Prostate gland (tissue), 2 donors: ENCODE measurements around the gene CPHXL. TPM values are rescaled to one million over a fixed set of nuclear protein-coding genes. Genes with fewer than 3 reads are reported as not detected.

Experiments used
- DNase-seq: peaks from one replicate; pipeline ENCODE4 v3.0.0-alpha.2; 2019; ENCODE audit warnings: low spot score
- H3K27ac ChIP-seq, 2 donors: fragments of 200-600 bp; sonication (generic); 2 replicates each; pipeline ENCODE4 v1.5.1; 2017 to 2019
- H3K27me3 ChIP-seq: fragments of 200-600 bp; sonication (generic); replicated peaks from 2 replicates; pipeline ENCODE4 v1.5.1; 2019; ENCODE audit not compliant: insufficient read depth
- H3K36me3 ChIP-seq, 2 donors: fragments of 200-600 bp; sonication (generic); 1 replicate in 1 of 2; 2 replicates in 1 of 2; pipeline versions ENCODE4 v1.5.1 to v1.8.1; 2017 to 2019
- H3K4me1 ChIP-seq: fragments of 200-600 bp; sonication (generic); replicated peaks from 2 replicates; pipeline ENCODE4 v1.5.1; 2019
- H3K4me3 ChIP-seq, 2 donors: fragments of 200-600 bp; sonication (generic); 2 replicates each; pipeline ENCODE4 v1.5.1; 2017 to 2019
- H3K9me3 ChIP-seq: fragments of 200-600 bp; sonication (generic); 2 replicates; pipeline ENCODE4 v1.5.1; 2017
- CTCF ChIP-seq, 4 experiments: fragments of 200-600 bp in 2 of 4; fragments of 450-650 bp in 2 of 4; sonication (generic) in 2 of 4; IDR thresholded peaks; 1 replicate in 3 of 4; 2 replicates in 1 of 4; pipeline ENCODE4 v1.5.1; 2016 to 2019; ENCODE audit warnings: antibody characterized with exemption in 4 of 4, mild to moderate bottlenecking in 2 of 4, moderate library complexity in 2 of 4
- POLR2A ChIP-seq: fragments of 450-650 bp; IDR thresholded peaks from one replicate; pipeline ENCODE4 v1.6.1; 2016; ENCODE audit warnings: antibody characterized with exemption, mild to moderate bottlenecking
- POLR2AphosphoS5 ChIP-seq: sonication (generic); formaldehyde crosslinking; IDR thresholded peaks from one replicate; pipeline ENCODE4 v1.6.1; 2017; ENCODE audit warnings: antibody characterized with exemption
- WGBS: methylation state at CpG from one replicate; pipeline ENCODE4 v1.1.5; 2018; 5-methylcytosine and 5-hydroxymethylcytosine counted together
- intact Hi-C: fragments of 100-400 bp; cut with DNase I; formaldehyde crosslinking; loops from one replicate; pipeline ENCODE4 v1.14.2; 2022
- total RNA-seq, 2 donors: library from RNA; depleted of rRNA; stranded (reverse); fragments of >200 nt; gene quantifications; one replicate each; pipeline ENCODE4 v1.1.0, GENCODE V29; 2016

Gene CPHXL
- total RNA-seq, 2 donors from 2014 or later: not detected

GRCh38 chr16:75746359-75746758 is 20.1 kb upstream of the CPHXL start:
- intact Hi-C loops: no loop called here
- no peak for DNase-seq
- H3K27me3 ChIP-seq: no peaks in the 10 kb centered on the region
- no peaks in the 10 kb centered on the region for H3K36me3 ChIP-seq
- no peak for TF ChIP-seq CTCF (IDR thresholded peaks at IDR 0.05)
- no peak for TF ChIP-seq POLR2AphosphoS5
- TF ChIP-seq POLR2A: no peak
- no peak overlapping the region for H3K4me3 ChIP-seq
- no peaks in the 10 kb centered on the region for H3K4me1 ChIP-seq
- H3K9me3 ChIP-seq: no peaks in the 10 kb centered on the region
- 81% methylated on average over 3 of the region's 3 CpGs for WGBS
- no peak overlapping the region for H3K27ac ChIP-seq

- 58% methylated on average over 1 of the region's 1 CpG for WGBS
- intact Hi-C loops: no loop called here
These were observed 19.5 kb upstream of the CPHXL start for GRCh38 chr16:75745823-75746222.

GRCh38 chr16:75745242-75745641 is 19.0 kb upstream of the CPHXL start:
- no peak for DNase-seq
- no peak for TF ChIP-seq POLR2A
- TF ChIP-seq POLR2AphosphoS5: no peak
- no peak for TF ChIP-seq CTCF (IDR thresholded peaks at IDR 0.05)
- Histone ChIP-seq H3K27ac (no peak overlapping the region), H3K27me3 (no peaks in the 10 kb centered on the region), H3K9me3 (no peaks in the 10 kb centered on the region), H3K36me3 (no peaks in the 10 kb centered on the region), H3K4me1 (no peaks in the 10 kb centered on the region), H3K4me3 (no peak overlapping the region)
- WGBS: 81% methylated on average over 1 of the region's 1 CpG
- intact Hi-C loops: no loop called here

More at GRCh38 chr16:75745823-75746222, 19.5 kb upstream of the CPHXL start:
- Histone ChIP-seq H3K4me1 (no peaks in the 10 kb centered on the region), H3K4me3 (no peak overlapping the region), H3K36me3 (no peaks in the 10 kb centered on the region), H3K9me3 (no peaks in the 10 kb centered on the region), H3K27ac (no peak overlapping the region), H3K27me3 (no peaks in the 10 kb centered on the region)
- TF ChIP-seq POLR2A (no peak), POLR2AphosphoS5 (no peak), CTCF (IDR thresholded peaks at IDR 0.05) (no peak)
- DNase-seq: no peak

GRCh38 chr16:75742424-75743047 is 16.2 kb upstream of the CPHXL start:
- Histone ChIP-seq H3K27ac (no peak overlapping the region), H3K27me3 (no peaks in the 10 kb centered on the region), H3K4me3 (no peak overlapping the region), H3K9me3 (no peaks in the 10 kb centered on the region), H3K4me1 (no peaks in the 10 kb centered on the region), H3K36me3 (no peaks in the 10 kb centered on the region)
- intact Hi-C loops: no loop called here
- TF ChIP-seq CTCF (IDR thresholded peaks at IDR 0.05) (no peak), POLR2AphosphoS5 (no peak)
- no peak for DNase-seq
- WGBS: 34% methylated on average over 1 of the region's 1 CpG
